ENCODE measurements around the gene GAS1.

DNA sequence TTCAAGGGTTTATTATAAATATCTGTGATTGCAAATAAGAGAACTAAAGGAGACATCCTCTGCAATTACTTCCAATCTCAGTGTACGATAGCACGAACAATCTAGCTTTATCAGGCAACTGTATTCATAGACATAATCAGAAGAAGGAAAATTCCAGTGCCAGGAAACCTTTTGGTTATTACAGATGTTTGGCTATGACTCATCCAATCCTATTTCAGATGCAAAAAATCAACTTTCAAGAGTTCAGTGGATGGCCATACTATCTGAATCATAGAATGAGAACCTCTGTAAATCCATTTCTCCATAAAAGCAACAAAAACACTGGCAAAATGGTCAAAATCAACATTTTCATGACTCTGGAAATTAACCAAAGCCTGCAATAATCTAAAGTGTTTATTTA lies 37.9 kb downstream of the GAS1 start:
- TF ChIP-seq, protein P1, sequence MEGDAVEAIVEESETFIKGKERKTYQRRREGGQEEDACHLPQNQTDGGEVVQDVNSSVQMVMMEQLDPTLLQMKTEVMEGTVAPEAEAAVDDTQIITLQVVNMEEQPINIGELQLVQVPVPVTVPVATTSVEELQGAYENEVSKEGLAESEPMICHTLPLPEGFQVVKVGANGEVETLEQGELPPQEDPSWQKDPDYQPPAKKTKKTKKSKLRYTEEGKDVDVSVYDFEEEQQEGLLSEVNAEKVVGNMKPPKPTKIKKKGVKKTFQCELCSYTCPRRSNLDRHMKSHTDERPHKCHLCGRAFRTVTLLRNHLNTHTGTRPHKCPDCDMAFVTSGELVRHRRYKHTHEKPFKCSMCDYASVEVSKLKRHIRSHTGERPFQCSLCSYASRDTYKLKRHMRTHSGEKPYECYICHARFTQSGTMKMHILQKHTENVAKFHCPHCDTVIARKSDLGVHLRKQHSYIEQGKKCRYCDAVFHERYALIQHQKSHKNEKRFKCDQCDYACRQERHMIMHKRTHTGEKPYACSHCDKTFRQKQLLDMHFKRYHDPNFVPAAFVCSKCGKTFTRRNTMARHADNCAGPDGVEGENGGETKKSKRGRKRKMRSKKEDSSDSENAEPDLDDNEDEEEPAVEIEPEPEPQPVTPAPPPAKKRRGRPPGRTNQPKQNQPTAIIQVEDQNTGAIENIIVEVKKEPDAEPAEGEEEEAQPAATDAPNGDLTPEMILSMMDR (IDR thresholded peaks at IDR 0.05), result no peak
- TF ChIP-seq POLR2A (IDR thresholded peaks at IDR 0.05), result no peak

All from right lobe of liver (tissue), 4 donors.